ENCODE results near the gene WNT8B. TPM values are rescaled to one million over a fixed set of nuclear protein-coding genes. Genes with fewer than 3 reads are reported as not detected.

WNT8B gene
- total RNA-seq, 4 donors from 2014 or later: not detected

GRCh38 chr10:100502926-100503494 lies 40.2 kb downstream of the WNT8B start:
- no peak for DNase-seq
- H3K36me3 ChIP-seq: peaks cover 0 to 12% (median 4%) of the 10 kb centered on the region in 4 donors
- in situ Hi-C loops (cut with MboI; ENCODE audit: low pct_ligation_motif_present in 1 of 4, low pct_unique_long_range_greater_than_20kb in 1 of 4, low sequenced_read_pairs in 3 of 4): loop anchor here in 2 of 4 donors (25.0 kb wide), 1 partner anchor 166 kb away; the partner anchor contains the start of genes PKD2L1 (in 2 of the 2) and SCD (in 2 of the 2)
- H3K27ac ChIP-seq: no peak overlapping the region
- H3K4me3 ChIP-seq: no peak overlapping the region
- no peaks in the 10 kb centered on the region for H3K27me3 ChIP-seq
- H3K4me1 ChIP-seq: no peaks in the 10 kb centered on the region
- WGBS, 2 donors (ENCODE audit: low coverage in 1 of 2): 96 to 100% methylated on average over 1 of the region's 1 CpG
- intact Hi-C loops (cut with DNase I; ENCODE audit: low total_unique reads): no loop called here
- TF ChIP-seq CTCF (IDR thresholded peaks at IDR 0.05): no peak
- no peak for TF ChIP-seq POLR2A (IDR thresholded peaks at IDR 0.05)
- no peak for TF ChIP-seq POLR2AphosphoS5 (IDR thresholded peaks at IDR 0.05)
- TF ChIP-seq EP300 (IDR thresholded peaks at IDR 0.05; ENCODE audit: low read depth): no peak
- H3K9me3 ChIP-seq: no peaks in the 10 kb centered on the region

GRCh38 chr10:100504096-100504495 lies 41.3 kb downstream of the WNT8B start:
- in situ Hi-C loops (cut with MboI; ENCODE audit: low pct_ligation_motif_present in 1 of 4, low pct_unique_long_range_greater_than_20kb in 1 of 4, low sequenced_read_pairs in 3 of 4) (loop anchor here in 2 of 4 donors (25.0 kb wide), 1 partner anchor 167 kb away; the partner anchor contains the start of genes PKD2L1 (in 2 of the 2) and SCD (in 2 of the 2)), intact Hi-C loops (cut with DNase I; ENCODE audit: low total_unique reads) (no loop called here)
- H3K27ac ChIP-seq: no peak overlapping the region
- H3K4me1 ChIP-seq: no peaks in the 10 kb centered on the region
- TF ChIP-seq POLR2AphosphoS5 (IDR thresholded peaks at IDR 0.05): no peak
- no peak for TF ChIP-seq CTCF (IDR thresholded peaks at IDR 0.05)
- no peak for TF ChIP-seq POLR2A (IDR thresholded peaks at IDR 0.05)
- TF ChIP-seq EP300 (IDR thresholded peaks at IDR 0.05; ENCODE audit: low read depth): no peak
- H3K4me3 ChIP-seq: no peak overlapping the region
- peaks cover 0 to 12% (median 2%) of the 10 kb centered on the region in 4 donors for H3K36me3 ChIP-seq
- no peaks in the 10 kb centered on the region for H3K9me3 ChIP-seq
- 82 to 87% methylated on average over 5 of the region's 5 CpGs for WGBS, 2 donors (ENCODE audit: low coverage in 1 of 2)
- DNase-seq: no peak
- no peaks in the 10 kb centered on the region for H3K27me3 ChIP-seq

- no peak overlapping the region for H3K27ac ChIP-seq
- H3K4me1 ChIP-seq: no peaks in the 10 kb centered on the region
- no peaks in the 10 kb centered on the region for H3K9me3 ChIP-seq
- no peak for TF ChIP-seq EP300 (IDR thresholded peaks at IDR 0.05; ENCODE audit: low read depth)
- no peak for TF ChIP-seq POLR2A (IDR thresholded peaks at IDR 0.05)
- TF ChIP-seq CTCF (IDR thresholded peaks at IDR 0.05): no peak
- TF ChIP-seq POLR2AphosphoS5 (IDR thresholded peaks at IDR 0.05): no peak
- no peaks in the 10 kb centered on the region for H3K27me3 ChIP-seq
- in situ Hi-C loops (cut with MboI; ENCODE audit: low pct_ligation_motif_present in 1 of 4, low pct_unique_long_range_greater_than_20kb in 1 of 4, low sequenced_read_pairs in 3 of 4): loop anchor here in 2 of 4 donors (25.0 kb wide), 1 partner anchor 168 kb away; the partner anchor contains the start of genes PKD2L1 (in 2 of the 2) and SCD (in 2 of the 2)
- no peak for DNase-seq
- H3K4me3 ChIP-seq: no peak overlapping the region
- H3K36me3 ChIP-seq: peaks cover 0 to 8% (median 0%) of the 10 kb centered on the region in 4 donors
- 98 to 100% methylated on average over 1 to 2 of the region's 2 CpGs for WGBS, 2 donors (ENCODE audit: low coverage in 1 of 2)
- intact Hi-C loops (cut with DNase I; ENCODE audit: low total_unique reads): no loop called here
These were observed 42.4 kb downstream of the WNT8B start for GRCh38 chr10:100505164-100505563.

- no peaks in the 10 kb centered on the region for H3K36me3 ChIP-seq
- no peak for DNase-seq
- 97% methylated on average over 5 of the region's 5 CpGs; no CpG with 5 or more reads in 1 of the 2 donors for WGBS, 2 donors (ENCODE audit: low coverage in 1 of 2)
- TF ChIP-seq POLR2A (IDR thresholded peaks at IDR 0.05): no peak
- H3K9me3 ChIP-seq: no peaks in the 10 kb centered on the region
- no peak overlapping the region for H3K27ac ChIP-seq
- in situ Hi-C loops (cut with MboI; ENCODE audit: low pct_ligation_motif_present in 1 of 4, low pct_unique_long_range_greater_than_20kb in 1 of 4, low sequenced_read_pairs in 3 of 4): loop anchor here in 2 of 4 donors (25.0 kb wide), 1 partner anchor 169 kb away; the partner anchor contains the start of genes PKD2L1 (in 2 of the 2) and SCD (in 2 of the 2)
- H3K4me3 ChIP-seq: no peak overlapping the region
- no peaks in the 10 kb centered on the region for H3K4me1 ChIP-seq
- no peaks in the 10 kb centered on the region for H3K27me3 ChIP-seq
- intact Hi-C loops (cut with DNase I; ENCODE audit: low total_unique reads): no loop called here
These were observed 44.0 kb downstream of the WNT8B start for GRCh38 chr10:100506596-100507356.
